Measurements from ENCODE around the gene CCR1. TPM values are rescaled to one million over a fixed set of nuclear protein-coding genes. Genes with fewer than 3 reads are reported as not detected.
"Not testable (repeated sequence)": the region's sequence is repeated elsewhere in the genome, so short reads cannot be mapped to it uniquely, and the experiment has no call there.

CCR1 gene
- total and polyA plus RNA-seq, 8 donors: 5.2 to 84.5 (median 7.9) TPM

- DNase-seq (no peak), ATAC-seq (no peak)
- H3K27me3 ChIP-seq: no peaks in the 10 kb centered on the region
- H3K9me3 ChIP-seq: no peaks in the 10 kb centered on the region
- H3K4me3 ChIP-seq: no peak overlapping the region
- H3K27ac ChIP-seq: peak overlapping the region in 1 of 2 donors; percentile 48
- intact Hi-C loops (cut with DNase I): loop anchor here in 1 of 2 donors (5.0 kb wide), 1 partner anchor 126 kb away; no protein-coding TSS in a partner anchor
- no peaks in the 10 kb centered on the region for H3K36me3 ChIP-seq
- H3K4me1 ChIP-seq: peaks cover 5 to 56% of the 10 kb centered on the region in 2 donors
- TF ChIP-seq CTCF (IDR thresholded peaks at IDR 0.05): no peak
These were observed 5.1 kb upstream of the CCR1 start for GRCh38 chr3:46213201-46213600.

- no peak for TF ChIP-seq CTCF (IDR thresholded peaks at IDR 0.05)
- H3K4me1 ChIP-seq: peaks cover 5 to 56% of the 10 kb centered on the region in 2 donors
- ATAC-seq: no peak
These were observed 4.0 kb upstream of the CCR1 start for GRCh38 chr3:46212101-46212500.

GRCh38 chr3:46209746-46210470 is 1.8 kb upstream of the CCR1 start:
- no peaks in the 10 kb centered on the region for H3K9me3 ChIP-seq
- ATAC-seq (no peak), DNase-seq (no peak)
- no peak for TF ChIP-seq CTCF (IDR thresholded peaks at IDR 0.05)
- intact Hi-C loops (cut with DNase I): loop anchor here in 1 of 2 donors (5.0 kb wide), 1 partner anchor 123 kb away; no protein-coding TSS in a partner anchor
- H3K27me3 ChIP-seq: no peaks in the 10 kb centered on the region
- peak overlapping the region in 1 of 2 donors; percentile 91 for H3K27ac ChIP-seq
- peaks cover 0 to 7% of the 10 kb centered on the region in 2 donors for H3K36me3 ChIP-seq
- peaks cover 5 to 64% of the 10 kb centered on the region in 2 donors for H3K4me1 ChIP-seq
- H3K4me3 ChIP-seq: no peak overlapping the region

More at GRCh38 chr3:46212101-46212500, 4.0 kb upstream of the CCR1 start:
- intact Hi-C loops (cut with DNase I): loop anchor here in 1 of 2 donors (5.0 kb wide), 1 partner anchor 125 kb away; no protein-coding TSS in a partner anchor
- no peaks in the 10 kb centered on the region for H3K27me3 ChIP-seq
- H3K36me3 ChIP-seq: no peaks in the 10 kb centered on the region
- no peak overlapping the region for H3K27ac ChIP-seq
- no peak for DNase-seq
- H3K9me3 ChIP-seq: no peaks in the 10 kb centered on the region
- H3K4me3 ChIP-seq: no peak overlapping the region

- no peaks in the 10 kb centered on the region for H3K9me3 ChIP-seq
- no peak for DNase-seq
- H3K36me3 ChIP-seq: peaks cover 0 to 16% of the 10 kb centered on the region in 2 donors
- no peak overlapping the region for H3K4me3 ChIP-seq
- intact Hi-C loops (cut with DNase I): no loop called here
- H3K27ac ChIP-seq: peak overlapping the region in 1 of 2 donors; percentile 91
- peaks cover 5 to 64% of the 10 kb centered on the region in 2 donors for H3K4me1 ChIP-seq
- TF ChIP-seq CTCF (IDR thresholded peaks at IDR 0.05): no peak
- no peaks in the 10 kb centered on the region for H3K27me3 ChIP-seq
- ATAC-seq: no peak
These were observed 940 bp upstream of the CCR1 start for GRCh38 chr3:46209053-46209452.

- peaks cover 0 to 31% of the 10 kb centered on the region in 2 donors for H3K36me3 ChIP-seq
- H3K27ac ChIP-seq: peak overlapping the region; percentile 60 to 91
- H3K4me1 ChIP-seq: peaks cover 0 to 63% of the 10 kb centered on the region in 2 donors
- intact Hi-C loops (cut with DNase I); H3K9me3 ChIP-seq; ATAC-seq; H3K27me3 ChIP-seq; DNase-seq: not testable (repeated sequence)
- H3K4me3 ChIP-seq: peak overlapping the region in 1 of 2 donors; percentile 55
These were observed 599 bp downstream of the CCR1 start for GRCh38 chr3:46207514-46207913.

All from left lung (tissue), 10 donors.